T-helper 2 cell treated with Interferon-gamma antibody and Interleukin-4, amounts not matched to agents 5 μg/mL and 100 μg/mL, for 36 hours (primary cell): Measurements from ENCODE around the gene DOCK9.

Experiments used
- DNase-seq: peaks from one replicate; pipeline ENCODE4 v3.0.0; 2021; ENCODE audit warnings: low spot score
- H3K27ac Mint-ChIP-seq: one replicate; pipeline ENCODE4 v1.8.0; 2021; ENCODE audit warnings: mild to moderate bottlenecking, mixed read lengths
- H3K27me3 Mint-ChIP-seq: one replicate; pipeline ENCODE4 v1.8.0; 2021; ENCODE audit warnings: low read depth, mixed read lengths
- H3K36me3 Mint-ChIP-seq: one replicate; pipeline ENCODE4 v1.8.0; 2021; ENCODE audit warnings: low read depth, mixed read lengths
- H3K4me1 Mint-ChIP-seq: one replicate; pipeline ENCODE4 v1.8.0; 2021; ENCODE audit warnings: low read depth, mixed read lengths
- H3K4me3 Mint-ChIP-seq: one replicate; pipeline ENCODE4 v1.8.0; 2022; ENCODE audit warnings: mild to moderate bottlenecking, moderate library complexity, mixed read lengths
- H3K9me3 Mint-ChIP-seq: one replicate; pipeline ENCODE4 v1.8.0; 2021; ENCODE audit warnings: mixed read lengths

Gene DOCK9

GRCh38 chr13:98992355-98992754 lies 14.5 kb upstream of the DOCK9 start:
- peaks cover 8% of the 10 kb centered on the region for H3K9me3 Mint-ChIP-seq
- DNase-seq = no peak
- peaks cover 2% of the 10 kb centered on the region for H3K36me3 Mint-ChIP-seq
- no peak overlapping the region for H3K4me3 Mint-ChIP-seq
- no peaks in the 10 kb centered on the region for H3K27me3 Mint-ChIP-seq
- H3K27ac Mint-ChIP-seq = no peak overlapping the region
- peaks cover 29% of the 10 kb centered on the region for H3K4me1 Mint-ChIP-seq

- no peaks in the 10 kb centered on the region for H3K27me3 Mint-ChIP-seq
- H3K4me3 Mint-ChIP-seq = no peak overlapping the region
- H3K4me1 Mint-ChIP-seq = peaks cover 24% of the 10 kb centered on the region
- peaks cover 8% of the 10 kb centered on the region for H3K9me3 Mint-ChIP-seq
- peaks cover 2% of the 10 kb centered on the region for H3K36me3 Mint-ChIP-seq
- no peak for DNase-seq
- no peak overlapping the region for H3K27ac Mint-ChIP-seq
Observed at GRCh38 chr13:98990701-98991100, 12.8 kb upstream of the DOCK9 start.

- no peak overlapping the region for H3K27ac Mint-ChIP-seq
Observed at GRCh38 chr13:98989469-98990235, 11.8 kb upstream of the DOCK9 start.

GRCh38 chr13:98988780-98989179 lies 10.9 kb upstream of the DOCK9 start:
- H3K9me3 Mint-ChIP-seq = peaks cover 8% of the 10 kb centered on the region
- DNase-seq = no peak
- no peak overlapping the region for H3K4me3 Mint-ChIP-seq
- peaks cover 18% of the 10 kb centered on the region for H3K4me1 Mint-ChIP-seq
- peaks cover 2% of the 10 kb centered on the region for H3K36me3 Mint-ChIP-seq
- no peaks in the 10 kb centered on the region for H3K27me3 Mint-ChIP-seq
- no peak overlapping the region for H3K27ac Mint-ChIP-seq

More at GRCh38 chr13:98989469-98990235, 11.8 kb upstream of the DOCK9 start:
- peaks cover 8% of the 10 kb centered on the region for H3K9me3 Mint-ChIP-seq
- H3K4me1 Mint-ChIP-seq = peaks cover 17% of the 10 kb centered on the region
- no peak for DNase-seq
- H3K27me3 Mint-ChIP-seq = no peaks in the 10 kb centered on the region
- no peak overlapping the region for H3K4me3 Mint-ChIP-seq
- H3K36me3 Mint-ChIP-seq = peaks cover 2% of the 10 kb centered on the region

- Mint-ChIP-seq H3K27me3 (no peaks in the 10 kb centered on the region), H3K36me3 (peaks cover under 1% of the 10 kb centered on the region)
Observed at GRCh38 chr13:98988277-98988676, 10.4 kb upstream of the DOCK9 start.

GRCh38 chr13:98987275-98987674 lies 9.4 kb upstream of the DOCK9 start:
- no peaks in the 10 kb centered on the region for H3K27me3 Mint-ChIP-seq
- peaks cover 25% of the 10 kb centered on the region for H3K4me1 Mint-ChIP-seq
- no peak for DNase-seq
- H3K36me3 Mint-ChIP-seq = no peaks in the 10 kb centered on the region
- no peak overlapping the region for H3K27ac Mint-ChIP-seq
- H3K9me3 Mint-ChIP-seq = peaks cover 8% of the 10 kb centered on the region
- no peak overlapping the region for H3K4me3 Mint-ChIP-seq

More at GRCh38 chr13:98988277-98988676, 10.4 kb upstream of the DOCK9 start:
- Mint-ChIP-seq H3K9me3 (peaks cover 8% of the 10 kb centered on the region), H3K4me1 (peaks cover 18% of the 10 kb centered on the region), H3K4me3 (no peak overlapping the region), H3K27ac (no peak overlapping the region)
- no peak for DNase-seq

- no peak for DNase-seq
- H3K27ac Mint-ChIP-seq = no peak overlapping the region
- H3K27me3 Mint-ChIP-seq = no peaks in the 10 kb centered on the region
- H3K4me3 Mint-ChIP-seq = no peak overlapping the region
- H3K36me3 Mint-ChIP-seq = peaks cover 2% of the 10 kb centered on the region
- peaks cover 8% of the 10 kb centered on the region for H3K9me3 Mint-ChIP-seq
- peaks cover 35% of the 10 kb centered on the region for H3K4me1 Mint-ChIP-seq
Observed at GRCh38 chr13:98986226-98986846, 8.5 kb upstream of the DOCK9 start.

- Mint-ChIP-seq H3K9me3 (peaks cover 5% of the 10 kb centered on the region), H3K4me1 (peaks cover 35% of the 10 kb centered on the region), H3K4me3 (no peak overlapping the region), H3K36me3 (peaks cover 2% of the 10 kb centered on the region), H3K27me3 (no peaks in the 10 kb centered on the region), H3K27ac (no peak overlapping the region)
- no peak for DNase-seq
Observed at GRCh38 chr13:98985591-98985990, 7.7 kb upstream of the DOCK9 start.

- H3K27ac Mint-ChIP-seq = no peak overlapping the region
- no peak for DNase-seq
- peaks cover 2% of the 10 kb centered on the region for H3K36me3 Mint-ChIP-seq
- H3K4me1 Mint-ChIP-seq = peaks cover 32% of the 10 kb centered on the region
- no peaks in the 10 kb centered on the region for H3K9me3 Mint-ChIP-seq
- H3K27me3 Mint-ChIP-seq = no peaks in the 10 kb centered on the region
- no peak overlapping the region for H3K4me3 Mint-ChIP-seq
Observed at GRCh38 chr13:98984983-98985382, 7.1 kb upstream of the DOCK9 start.

GRCh38 chr13:98984118-98984517 lies 6.3 kb upstream of the DOCK9 start:
- Mint-ChIP-seq H3K36me3 (peaks cover 2% of the 10 kb centered on the region), H3K4me3 (no peak overlapping the region), H3K4me1 (peaks cover 27% of the 10 kb centered on the region), H3K27ac (no peak overlapping the region), H3K9me3 (no peaks in the 10 kb centered on the region), H3K27me3 (no peaks in the 10 kb centered on the region)
- DNase-seq = no peak

GRCh38 chr13:98983182-98983581 lies 5.3 kb upstream of the DOCK9 start:
- DNase-seq = no peak
- H3K4me1 Mint-ChIP-seq = peaks cover 24% of the 10 kb centered on the region
- H3K27me3 Mint-ChIP-seq = no peaks in the 10 kb centered on the region
- H3K36me3 Mint-ChIP-seq = peaks cover 2% of the 10 kb centered on the region
- H3K27ac Mint-ChIP-seq = no peak overlapping the region
- no peaks in the 10 kb centered on the region for H3K9me3 Mint-ChIP-seq
- H3K4me3 Mint-ChIP-seq = no peak overlapping the region

- no peaks in the 10 kb centered on the region for H3K27me3 Mint-ChIP-seq
- H3K4me1 Mint-ChIP-seq = peaks cover 27% of the 10 kb centered on the region
- DNase-seq = no peak
- no peak overlapping the region for H3K27ac Mint-ChIP-seq
- H3K4me3 Mint-ChIP-seq = peak overlapping the region; percentile 7
- H3K36me3 Mint-ChIP-seq = peaks cover 2% of the 10 kb centered on the region
- H3K9me3 Mint-ChIP-seq = no peaks in the 10 kb centered on the region
Observed at GRCh38 chr13:98981369-98982080, 3.7 kb upstream of the DOCK9 start.

- DNase-seq = no peak
- no peaks in the 10 kb centered on the region for H3K9me3 Mint-ChIP-seq
- H3K4me3 Mint-ChIP-seq = no peak overlapping the region
- H3K27ac Mint-ChIP-seq = no peak overlapping the region
- peaks cover 37% of the 10 kb centered on the region for H3K4me1 Mint-ChIP-seq
- H3K36me3 Mint-ChIP-seq = peaks cover 2% of the 10 kb centered on the region
- no peaks in the 10 kb centered on the region for H3K27me3 Mint-ChIP-seq
Observed at GRCh38 chr13:98979012-98979660, 1.3 kb upstream of the DOCK9 start.

GRCh38 chr13:98978280-98978679 lies 416 bp upstream of the DOCK9 start:
- Mint-ChIP-seq H3K36me3 (peaks cover 2% of the 10 kb centered on the region), H3K27me3 (no peaks in the 10 kb centered on the region), H3K9me3 (no peaks in the 10 kb centered on the region), H3K4me3 (no peak overlapping the region), H3K4me1 (peaks cover 37% of the 10 kb centered on the region), H3K27ac (no peak overlapping the region)
- DNase-seq = no peak
